Measurements from ENCODE around the gene TPD52L1. TPM values are rescaled to one million over a fixed set of nuclear protein-coding genes. Genes with fewer than 3 reads are reported as not detected.

The TPD52L1 gene
- total and polyA plus RNA-seq, 2 donors from 2014 or later = 69.1 to 91.1 TPM

DNA sequence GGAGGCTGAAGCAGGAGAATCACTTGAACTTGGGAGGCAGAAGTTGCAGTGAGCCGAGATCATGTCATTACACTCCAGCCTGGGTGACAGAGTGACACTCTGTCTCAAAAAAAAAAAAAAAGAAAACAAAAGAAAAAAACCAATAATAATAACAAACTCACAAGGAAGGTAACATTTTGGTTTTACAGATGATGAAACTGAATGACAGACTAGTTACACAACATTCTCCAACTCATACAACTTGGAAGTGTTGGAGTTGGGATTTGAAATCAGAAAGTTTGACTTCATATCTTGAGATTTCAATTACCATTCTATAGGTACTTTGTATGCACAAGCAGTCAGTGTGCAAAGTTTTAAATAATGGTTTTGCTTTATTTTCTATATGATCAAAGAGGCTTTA, 10.2 kb downstream of the TPD52L1 start:
- Histone ChIP-seq H3K27ac (ENCODE audit: low read depth in 2 of 2, low read length in 2 of 2) (no peak overlapping the region), H3K9me3 (ENCODE audit: control insufficient read depth in 2 of 3, insufficient read depth in 1 of 3, low read length in 3 of 3) (no peaks in the 10 kb centered on the region), H3K4me1 (ENCODE audit: control insufficient read depth in 2 of 3, insufficient read depth in 2 of 3, low read depth in 1 of 3, low read length in 3 of 3) (no peaks in the 10 kb centered on the region), H3K4me3 (ENCODE audit: low read length in 3 of 3) (no peak overlapping the region), H3K36me3 (ENCODE audit: control insufficient read depth in 2 of 3, insufficient read depth in 3 of 3, low read length in 3 of 3) (no peaks in the 10 kb centered on the region), H3K9ac (ENCODE audit: low read length in 3 of 3) (no peak overlapping the region), H3K27me3 (ENCODE audit: control insufficient read depth, insufficient read depth, low read length) (no peaks in the 10 kb centered on the region)
- DNase-seq (no peak), FAIRE-seq (peak; percentile 50)
- TF ChIP-seq, protein P1, sequence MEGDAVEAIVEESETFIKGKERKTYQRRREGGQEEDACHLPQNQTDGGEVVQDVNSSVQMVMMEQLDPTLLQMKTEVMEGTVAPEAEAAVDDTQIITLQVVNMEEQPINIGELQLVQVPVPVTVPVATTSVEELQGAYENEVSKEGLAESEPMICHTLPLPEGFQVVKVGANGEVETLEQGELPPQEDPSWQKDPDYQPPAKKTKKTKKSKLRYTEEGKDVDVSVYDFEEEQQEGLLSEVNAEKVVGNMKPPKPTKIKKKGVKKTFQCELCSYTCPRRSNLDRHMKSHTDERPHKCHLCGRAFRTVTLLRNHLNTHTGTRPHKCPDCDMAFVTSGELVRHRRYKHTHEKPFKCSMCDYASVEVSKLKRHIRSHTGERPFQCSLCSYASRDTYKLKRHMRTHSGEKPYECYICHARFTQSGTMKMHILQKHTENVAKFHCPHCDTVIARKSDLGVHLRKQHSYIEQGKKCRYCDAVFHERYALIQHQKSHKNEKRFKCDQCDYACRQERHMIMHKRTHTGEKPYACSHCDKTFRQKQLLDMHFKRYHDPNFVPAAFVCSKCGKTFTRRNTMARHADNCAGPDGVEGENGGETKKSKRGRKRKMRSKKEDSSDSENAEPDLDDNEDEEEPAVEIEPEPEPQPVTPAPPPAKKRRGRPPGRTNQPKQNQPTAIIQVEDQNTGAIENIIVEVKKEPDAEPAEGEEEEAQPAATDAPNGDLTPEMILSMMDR (IDR thresholded peaks at IDR 0.05; ENCODE audit: borderline replicate concordance, extremely low read depth, insufficient read depth) = no peak
- intact Hi-C loops (cut with DNase I) = no loop called here

DNA sequence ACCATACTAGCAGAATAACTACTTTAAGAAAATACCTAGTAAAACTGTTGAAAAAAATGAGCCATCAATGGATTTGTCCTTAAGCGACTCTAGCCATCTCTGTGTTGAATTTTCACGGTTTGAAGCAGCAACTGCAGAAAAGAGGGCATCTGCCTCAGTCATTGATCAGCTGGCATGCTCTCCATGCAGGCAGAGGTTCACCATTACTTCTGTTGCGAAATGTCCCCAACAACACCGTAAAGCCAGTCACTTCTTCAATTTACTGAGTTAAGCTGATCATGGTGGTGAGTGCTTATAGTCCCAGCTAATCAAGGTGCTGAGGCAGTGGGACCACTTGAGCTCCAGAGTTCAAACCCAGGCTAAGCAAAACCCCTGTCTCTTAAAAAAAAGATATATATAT, 11.1 kb downstream of the TPD52L1 start:
- FAIRE-seq = no peak
- H3K4me1 ChIP-seq (ENCODE audit: control insufficient read depth in 2 of 3, insufficient read depth in 2 of 3, low read depth in 1 of 3, low read length in 3 of 3) = no peaks in the 10 kb centered on the region

DNA sequence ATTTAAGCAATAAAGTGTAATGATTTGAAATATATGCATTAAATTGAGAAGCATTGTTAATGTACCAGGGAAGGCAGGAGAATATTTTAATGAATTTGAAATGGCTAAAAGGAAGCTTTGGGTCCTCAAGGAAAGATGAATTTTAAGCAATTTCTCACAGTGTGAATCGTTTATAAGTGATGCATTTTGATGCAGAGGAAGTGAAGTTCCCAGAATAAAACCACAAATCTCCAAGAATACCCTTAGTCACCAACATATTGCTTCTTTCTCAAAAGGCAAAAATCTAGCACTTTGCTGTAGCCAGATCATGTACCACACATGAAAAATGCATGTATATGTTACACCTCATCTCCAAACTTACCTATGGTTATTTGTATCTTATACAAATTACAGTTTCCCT, 11.7 kb downstream of the TPD52L1 start:
- H3K27ac ChIP-seq (ENCODE audit: low read depth in 2 of 2, low read length in 2 of 2) = no peak overlapping the region
- H3K4me3 ChIP-seq (ENCODE audit: low read length in 3 of 3) = no peak overlapping the region
- no peak for DNase-seq
- no peaks in the 10 kb centered on the region for H3K27me3 ChIP-seq (ENCODE audit: control insufficient read depth, insufficient read depth, low read length)
- FAIRE-seq = no peak
- H3K36me3 ChIP-seq (ENCODE audit: control insufficient read depth in 2 of 3, insufficient read depth in 3 of 3, low read length in 3 of 3) = no peaks in the 10 kb centered on the region
- TF ChIP-seq, protein P1 (IDR thresholded peaks at IDR 0.05; ENCODE audit: borderline replicate concordance, extremely low read depth, insufficient read depth) = no peak
- H3K9me3 ChIP-seq (ENCODE audit: control insufficient read depth in 2 of 3, insufficient read depth in 1 of 3, low read length in 3 of 3) = no peaks in the 10 kb centered on the region
- H3K9ac ChIP-seq (ENCODE audit: low read length in 3 of 3) = no peak overlapping the region
- intact Hi-C loops (cut with DNase I) = no loop called here
- no peaks in the 10 kb centered on the region for H3K4me1 ChIP-seq (ENCODE audit: control insufficient read depth in 2 of 3, insufficient read depth in 2 of 3, low read depth in 1 of 3, low read length in 3 of 3)

More for the DNA sequence above, 11.1 kb downstream of the TPD52L1 start:
- DNase-seq = no peak
- Histone ChIP-seq H3K27ac (ENCODE audit: low read depth in 2 of 2, low read length in 2 of 2) (no peak overlapping the region), H3K9ac (ENCODE audit: low read length in 3 of 3) (no peak overlapping the region), H3K36me3 (ENCODE audit: control insufficient read depth in 2 of 3, insufficient read depth in 3 of 3, low read length in 3 of 3) (no peaks in the 10 kb centered on the region), H3K27me3 (ENCODE audit: control insufficient read depth, insufficient read depth, low read length) (no peaks in the 10 kb centered on the region), H3K4me3 (ENCODE audit: low read length in 3 of 3) (no peak overlapping the region), H3K9me3 (ENCODE audit: control insufficient read depth in 2 of 3, insufficient read depth in 1 of 3, low read length in 3 of 3) (no peaks in the 10 kb centered on the region)
- intact Hi-C loops (cut with DNase I) = no loop called here
- TF ChIP-seq, protein P1 (IDR thresholded peaks at IDR 0.05; ENCODE audit: borderline replicate concordance, extremely low read depth, insufficient read depth) = no peak

DNA sequence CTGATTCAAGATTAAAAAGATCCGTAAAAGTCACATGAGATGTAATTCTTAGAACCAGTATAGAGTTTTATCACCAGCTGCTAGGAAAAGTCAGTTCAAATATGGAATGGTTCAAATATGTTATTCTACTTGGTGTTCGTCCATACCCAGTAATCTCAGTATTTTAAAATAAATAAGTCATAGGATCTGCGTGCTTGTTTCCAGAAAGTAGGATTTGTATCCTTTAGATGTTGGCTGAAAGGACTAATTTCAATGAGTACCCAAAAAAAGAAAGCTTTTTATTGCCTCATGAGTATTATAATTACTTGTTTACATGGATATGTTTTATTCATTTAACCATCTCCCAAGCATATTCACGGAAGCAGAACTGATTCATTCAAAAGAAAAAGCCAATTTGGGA, 12.2 kb downstream of the TPD52L1 start:
- Histone ChIP-seq H3K27ac (ENCODE audit: low read depth in 2 of 2, low read length in 2 of 2) (no peak overlapping the region), H3K9me3 (ENCODE audit: control insufficient read depth in 2 of 3, insufficient read depth in 1 of 3, low read length in 3 of 3) (no peaks in the 10 kb centered on the region), H3K27me3 (ENCODE audit: control insufficient read depth, insufficient read depth, low read length) (no peaks in the 10 kb centered on the region), H3K36me3 (ENCODE audit: control insufficient read depth in 2 of 3, insufficient read depth in 3 of 3, low read length in 3 of 3) (no peaks in the 10 kb centered on the region), H3K9ac (ENCODE audit: low read length in 3 of 3) (no peak overlapping the region), H3K4me1 (ENCODE audit: control insufficient read depth in 2 of 3, insufficient read depth in 2 of 3, low read depth in 1 of 3, low read length in 3 of 3) (no peaks in the 10 kb centered on the region), H3K4me3 (ENCODE audit: low read length in 3 of 3) (no peak overlapping the region)
- no peak for DNase-seq
- FAIRE-seq = no peak
- TF ChIP-seq, protein P1 (IDR thresholded peaks at IDR 0.05; ENCODE audit: borderline replicate concordance, extremely low read depth, insufficient read depth) = no peak
- intact Hi-C loops (cut with DNase I) = no loop called here
